PC-9 (cell line): ENCODE measurements around the gene SLC9A9.

Experiments used
- CTCF ChIP-seq: fragments of 200-600 bp; sonication (generic); conservative IDR thresholded peaks from 2 replicates; pipeline ENCODE4 v1.6.1; 2017; ENCODE audit warnings: mixed run types, antibody characterized with exemption, mild to moderate bottlenecking, moderate library complexity
- EZH2 ChIP-seq: fragments of 200-600 bp; sonication (generic); IDR thresholded peaks from 2 replicates; pipeline ENCODE4 v1.8.0; 2017; ENCODE audit warnings: antibody characterized with exemption, low read depth

- TF ChIP-seq CTCF = no peak
- no peak for TF ChIP-seq EZH2
Observed at GRCh38 chr3:143590660-143591059, 257.6 kb downstream of the SLC9A9 start.
